HepG2 (cell line): Measurements from ENCODE around the gene HNRNPL. TPM values are rescaled to one million over a fixed set of nuclear protein-coding genes. Genes with fewer than 3 reads are reported as not detected.

Source experiments
- ATF1 ChIP-seq: IDR thresholded peaks from 2 replicates; pipeline ENCODE4 v1.6.1; 2016; ENCODE audit warnings: mild to moderate bottlenecking, control low read depth
- CCDC6 ChIP-seq: sonication (generic); formaldehyde crosslinking; IDR thresholded peaks from 2 replicates; pipeline ENCODE4 v1.8.1; 2022; ENCODE audit warnings: mild to moderate bottlenecking, missing genetic modification reagents, moderate library complexity
- GMEB2 ChIP-seq: IDR thresholded peaks from 2 replicates; pipeline ENCODE4 v1.6.1; 2016; ENCODE audit warnings: missing biosample characterization, missing genetic modification reagents, low read depth
- JUND ChIP-seq: sonication (generic); formaldehyde crosslinking; IDR thresholded peaks from 2 replicates; pipeline ENCODE4 v1.8.0; 2022; ENCODE audit warnings: mild to moderate bottlenecking, missing genetic modification reagents
- SYNCRIP ChIP-seq: fragments of 200-400 bp; formaldehyde crosslinking; IDR thresholded peaks from 2 replicates; pipeline ENCODE4 v1.6.1; 2018; ENCODE audit warnings: mild to moderate bottlenecking, low read depth, low read length; ENCODE audit not compliant: insufficient read depth
- ZNF550 ChIP-seq: sonication (generic); formaldehyde crosslinking; IDR thresholded peaks from 2 replicates; pipeline ENCODE4 v1.4.0; 2020; ENCODE audit warnings: mild to moderate bottlenecking, missing genetic modification reagents, borderline replicate concordance
- ZNF570 ChIP-seq: sonication (generic); formaldehyde crosslinking; IDR thresholded peaks from 2 replicates; pipeline ENCODE4 v1.4.0; 2020; ENCODE audit warnings: mild to moderate bottlenecking, missing genetic modification reagents, borderline replicate concordance
- polyA plus RNA-seq, 8 experiments: library from polyadenylated mRNA; depleted of rRNA in 3 of 8; stranded (reverse) in 7 of 8; unstranded in 1 of 8; fragments of >200 nt; fragmentation: Illumina TruSeq in 4 of 8; extraction: Trizol in 4 of 8; gene quantifications; 2 replicates each; pipeline versions ENCODE4 v1.2.1 to v1.2.3, GENCODE V29; 2011 to 2016; ENCODE audit warnings: low read depth in 4 of 8, missing spikeins in 1 of 8, mixed read lengths in 1 of 8; ENCODE audit not compliant: insufficient read depth in 1 of 8
- total RNA-seq, 5 experiments: library from RNA; depleted of rRNA; stranded (reverse); fragments of >200 nt; fragmentation: Illumina TruSeq; extraction: Trizol; gene quantifications; 2 replicates each; pipeline ENCODE4 v1.2.3, GENCODE V29; 2016; ENCODE audit warnings: low read depth in 1 of 5
- TF ChIP-seq, protein P1 (sequence below): sonication (generic); formaldehyde crosslinking; IDR thresholded peaks from 2 replicates; pipeline ENCODE4 v1.5.0; 2020; ENCODE audit warnings: mild to moderate bottlenecking, missing genetic modification reagents, borderline replicate concordance
- TF ChIP-seq, protein P2 (sequence below): sonication (generic); formaldehyde crosslinking; IDR thresholded peaks from 2 replicates; pipeline ENCODE4 v1.4.0; 2020; ENCODE audit warnings: missing genetic modification reagents
- TF ChIP-seq, protein P3 (sequence below): sonication (generic); formaldehyde crosslinking; conservative IDR thresholded peaks from 2 replicates; pipeline ENCODE4 v1.5.0; 2020; ENCODE audit warnings: missing genetic modification reagents

Gene HNRNPL
- total and polyA plus RNA-seq, 2 of the 13 experiments (the other 11 are each of a cell fraction or from before 2014, with no cell fraction given): 156 to 278 TPM

DNA sequence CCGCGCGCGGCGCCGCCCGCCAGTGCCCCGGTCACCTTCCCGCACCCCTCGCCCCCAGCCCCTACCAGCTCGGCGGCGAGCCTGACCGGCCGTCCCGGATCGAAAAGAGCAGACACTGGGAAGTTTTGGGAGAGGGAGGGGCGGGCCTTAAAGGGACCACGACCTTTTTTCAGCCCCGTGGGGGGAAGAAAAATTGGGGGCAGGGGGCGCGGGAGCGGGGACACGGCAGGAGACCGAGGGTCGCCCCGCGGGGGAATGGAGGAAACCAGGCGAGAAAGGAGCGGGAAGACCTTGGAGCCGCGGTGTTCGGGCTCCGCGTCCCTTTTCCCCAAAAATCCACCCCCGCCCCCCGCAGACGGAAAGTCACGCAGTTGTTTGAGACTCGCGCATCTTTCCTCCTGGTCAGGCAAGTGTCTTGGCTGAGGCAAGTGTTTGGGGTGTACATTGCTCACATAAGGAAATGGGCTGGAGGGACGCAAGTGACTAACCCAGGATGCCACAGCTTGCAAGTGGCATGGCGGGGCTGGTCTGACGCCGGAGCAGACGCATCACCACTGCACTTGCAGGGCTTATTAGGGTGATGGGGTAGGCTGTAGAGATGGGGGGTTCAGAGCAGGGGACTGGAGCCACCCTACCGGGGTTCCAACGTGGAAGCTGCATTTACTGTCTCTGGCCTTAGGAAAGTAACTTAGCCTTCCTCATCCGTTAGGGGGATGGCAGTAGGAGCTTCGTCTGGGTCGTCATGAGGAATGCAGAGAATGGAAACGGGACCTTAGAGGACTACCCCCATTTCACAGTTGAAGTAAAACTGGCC lies 2.7 kb upstream of the HNRNPL start (continued):
- TF ChIP-seq, protein P1, sequence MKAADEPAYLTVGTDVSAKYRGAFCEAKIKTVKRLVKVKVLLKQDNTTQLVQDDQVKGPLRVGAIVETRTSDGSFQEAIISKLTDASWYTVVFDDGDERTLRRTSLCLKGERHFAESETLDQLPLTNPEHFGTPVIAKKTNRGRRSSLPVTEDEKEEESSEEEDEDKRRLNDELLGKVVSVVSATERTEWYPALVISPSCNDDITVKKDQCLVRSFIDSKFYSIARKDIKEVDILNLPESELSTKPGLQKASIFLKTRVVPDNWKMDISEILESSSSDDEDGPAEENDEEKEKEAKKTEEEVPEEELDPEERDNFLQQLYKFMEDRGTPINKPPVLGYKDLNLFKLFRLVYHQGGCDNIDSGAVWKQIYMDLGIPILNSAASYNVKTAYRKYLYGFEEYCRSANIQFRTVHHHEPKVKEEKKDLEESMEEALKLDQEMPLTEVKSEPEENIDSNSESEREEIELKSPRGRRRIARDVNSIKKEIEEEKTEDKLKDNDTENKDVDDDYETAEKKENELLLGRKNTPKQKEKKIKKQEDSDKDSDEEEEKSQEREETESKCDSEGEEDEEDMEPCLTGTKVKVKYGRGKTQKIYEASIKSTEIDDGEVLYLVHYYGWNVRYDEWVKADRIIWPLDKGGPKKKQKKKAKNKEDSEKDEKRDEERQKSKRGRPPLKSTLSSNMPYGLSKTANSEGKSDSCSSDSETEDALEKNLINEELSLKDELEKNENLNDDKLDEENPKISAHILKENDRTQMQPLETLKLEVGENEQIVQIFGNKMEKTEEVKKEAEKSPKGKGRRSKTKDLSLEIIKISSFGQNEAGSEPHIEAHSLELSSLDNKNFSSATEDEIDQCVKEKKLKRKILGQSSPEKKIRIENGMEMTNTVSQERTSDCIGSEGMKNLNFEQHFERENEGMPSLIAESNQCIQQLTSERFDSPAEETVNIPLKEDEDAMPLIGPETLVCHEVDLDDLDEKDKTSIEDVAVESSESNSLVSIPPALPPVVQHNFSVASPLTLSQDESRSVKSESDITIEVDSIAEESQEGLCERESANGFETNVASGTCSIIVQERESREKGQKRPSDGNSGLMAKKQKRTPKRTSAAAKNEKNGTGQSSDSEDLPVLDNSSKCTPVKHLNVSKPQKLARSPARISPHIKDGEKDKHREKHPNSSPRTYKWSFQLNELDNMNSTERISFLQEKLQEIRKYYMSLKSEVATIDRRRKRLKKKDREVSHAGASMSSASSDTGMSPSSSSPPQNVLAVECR: no peak
- TF ChIP-seq ZNF570 (CRISPR knock-in tag) (no peak), SYNCRIP (no peak), JUND (CRISPR knock-in tag) (no peak), ATF1 (CRISPR knock-in tag) (no peak), GMEB2 (CRISPR knock-in tag) (no peak), CCDC6 (CRISPR knock-in tag) (no peak), ZNF550 (CRISPR knock-in tag) (no peak)
- TF ChIP-seq, protein P2, sequence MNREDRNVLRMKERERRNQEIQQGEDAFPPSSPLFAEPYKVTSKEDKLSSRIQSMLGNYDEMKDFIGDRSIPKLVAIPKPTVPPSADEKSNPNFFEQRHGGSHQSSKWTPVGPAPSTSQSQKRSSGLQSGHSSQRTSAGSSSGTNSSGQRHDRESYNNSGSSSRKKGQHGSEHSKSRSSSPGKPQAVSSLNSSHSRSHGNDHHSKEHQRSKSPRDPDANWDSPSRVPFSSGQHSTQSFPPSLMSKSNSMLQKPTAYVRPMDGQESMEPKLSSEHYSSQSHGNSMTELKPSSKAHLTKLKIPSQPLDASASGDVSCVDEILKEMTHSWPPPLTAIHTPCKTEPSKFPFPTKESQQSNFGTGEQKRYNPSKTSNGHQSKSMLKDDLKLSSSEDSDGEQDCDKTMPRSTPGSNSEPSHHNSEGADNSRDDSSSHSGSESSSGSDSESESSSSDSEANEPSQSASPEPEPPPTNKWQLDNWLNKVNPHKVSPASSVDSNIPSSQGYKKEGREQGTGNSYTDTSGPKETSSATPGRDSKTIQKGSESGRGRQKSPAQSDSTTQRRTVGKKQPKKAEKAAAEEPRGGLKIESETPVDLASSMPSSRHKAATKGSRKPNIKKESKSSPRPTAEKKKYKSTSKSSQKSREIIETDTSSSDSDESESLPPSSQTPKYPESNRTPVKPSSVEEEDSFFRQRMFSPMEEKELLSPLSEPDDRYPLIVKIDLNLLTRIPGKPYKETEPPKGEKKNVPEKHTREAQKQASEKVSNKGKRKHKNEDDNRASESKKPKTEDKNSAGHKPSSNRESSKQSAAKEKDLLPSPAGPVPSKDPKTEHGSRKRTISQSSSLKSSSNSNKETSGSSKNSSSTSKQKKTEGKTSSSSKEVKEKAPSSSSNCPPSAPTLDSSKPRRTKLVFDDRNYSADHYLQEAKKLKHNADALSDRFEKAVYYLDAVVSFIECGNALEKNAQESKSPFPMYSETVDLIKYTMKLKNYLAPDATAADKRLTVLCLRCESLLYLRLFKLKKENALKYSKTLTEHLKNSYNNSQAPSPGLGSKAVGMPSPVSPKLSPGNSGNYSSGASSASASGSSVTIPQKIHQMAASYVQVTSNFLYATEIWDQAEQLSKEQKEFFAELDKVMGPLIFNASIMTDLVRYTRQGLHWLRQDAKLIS (CRISPR knock-in tag): no peak
- TF ChIP-seq, protein P3, sequence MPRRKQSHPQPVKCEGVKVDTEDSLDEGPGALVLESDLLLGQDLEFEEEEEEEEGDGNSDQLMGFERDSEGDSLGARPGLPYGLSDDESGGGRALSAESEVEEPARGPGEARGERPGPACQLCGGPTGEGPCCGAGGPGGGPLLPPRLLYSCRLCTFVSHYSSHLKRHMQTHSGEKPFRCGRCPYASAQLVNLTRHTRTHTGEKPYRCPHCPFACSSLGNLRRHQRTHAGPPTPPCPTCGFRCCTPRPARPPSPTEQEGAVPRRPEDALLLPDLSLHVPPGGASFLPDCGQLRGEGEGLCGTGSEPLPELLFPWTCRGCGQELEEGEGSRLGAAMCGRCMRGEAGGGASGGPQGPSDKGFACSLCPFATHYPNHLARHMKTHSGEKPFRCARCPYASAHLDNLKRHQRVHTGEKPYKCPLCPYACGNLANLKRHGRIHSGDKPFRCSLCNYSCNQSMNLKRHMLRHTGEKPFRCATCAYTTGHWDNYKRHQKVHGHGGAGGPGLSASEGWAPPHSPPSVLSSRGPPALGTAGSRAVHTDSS (CRISPR knock-in tag): no peak
